A549 treated with CORT108297 at 1 μM for 4 hours (cell line): ENCODE results near the gene TGM6. TPM values are rescaled to one million over a fixed set of nuclear protein-coding genes. Genes with fewer than 3 reads are reported as not detected.

Experiments used
- total RNA-seq: library from RNA; stranded (reverse); fragments of 200-300 nt; extraction: Qiagen RNA extraction; gene quantifications from 5 replicates; pipeline ENCODE4 v1.2.3, GENCODE V29; 2022

Gene TGM6
- not detected in 5 replicates for total RNA-seq

DNA sequence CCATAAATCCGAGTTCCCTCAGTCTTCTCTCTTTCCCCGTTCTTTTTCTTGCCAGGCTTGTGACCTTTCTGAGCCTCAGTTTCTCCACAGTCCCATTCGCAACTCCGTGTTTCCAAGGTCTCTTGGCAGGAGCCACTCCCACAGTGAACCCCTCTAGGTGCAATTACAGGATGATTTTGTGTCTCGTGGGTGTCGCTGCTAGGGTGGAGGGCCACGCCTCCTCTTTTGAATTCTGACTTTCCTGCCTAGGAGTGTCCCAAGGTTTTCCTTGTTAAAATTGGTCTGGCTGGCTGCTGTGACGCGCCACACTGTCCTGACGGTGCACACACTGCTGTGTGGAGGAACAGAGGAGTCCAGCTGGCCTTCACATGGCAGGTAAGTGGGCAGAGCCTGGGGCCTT lies at the start of gene TGM6:
TSS of gene TGM6 (plus strand) at position 301 of the 400 bp plus-strand sequence. CDS start at position 369, 68 bp downstream.

DNA sequence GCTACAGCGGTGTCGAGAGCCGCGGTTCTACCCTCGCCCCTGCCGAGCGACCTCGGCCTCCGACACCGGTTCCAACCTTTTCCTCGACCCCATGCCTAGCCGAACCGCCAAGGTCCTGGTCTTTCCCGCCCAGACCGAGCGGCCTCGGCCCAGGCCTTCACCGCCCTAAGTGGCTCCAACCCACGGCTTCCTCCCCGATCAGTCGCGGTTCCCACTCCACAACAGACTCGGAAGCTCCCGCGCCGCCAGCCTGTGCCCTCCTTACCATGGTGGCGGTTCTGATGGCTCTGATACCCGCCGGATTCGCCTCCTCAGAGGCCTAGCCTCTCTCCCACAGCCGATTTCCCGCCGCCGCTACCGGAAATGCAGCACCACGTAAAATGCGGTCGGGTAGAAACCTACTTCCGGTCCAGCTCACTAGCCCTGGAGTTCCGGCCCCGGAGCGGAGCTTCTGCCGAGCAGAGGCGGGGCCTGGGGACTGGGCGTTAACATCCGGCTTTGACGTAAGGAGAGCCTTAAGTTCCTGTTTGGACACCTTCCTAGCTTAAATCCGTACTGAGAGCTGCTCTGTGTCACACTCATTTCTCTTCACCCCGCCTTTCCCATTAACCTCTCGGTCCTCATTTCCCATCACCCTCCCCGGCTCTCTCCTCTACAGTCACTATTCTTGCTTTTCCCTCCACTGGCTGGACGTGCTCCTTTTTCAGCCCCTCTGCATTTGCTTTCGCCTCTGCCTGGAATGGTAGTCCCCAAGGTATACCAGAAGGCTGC lies 89.9 kb downstream of the TGM6 start, which contains the start of gene SNRPB:
TSS of gene SNRPB (minus strand) at position 367 of the 771 bp plus-strand sequence. CDS start at position 268, 99 bp downstream.

Other genes with a start within 250 kb of the TGM6 start
- 0.03 TPM in 3 of 5 replicates, not detected in the others for gene TGM3, start 84.9 kb upstream of the TGM6 start, total RNA-seq
- gene SNRPB, start 89.9 kb downstream of the TGM6 start, total RNA-seq = 858 to 1,120 TPM (median 1,025 TPM) in 5 replicates
- gene ZNF343, start 128.0 kb downstream of the TGM6 start, total RNA-seq = 11.8 to 16.5 TPM (median 13.0 TPM) in 5 replicates
- gene TMC2, start 155.7 kb downstream of the TGM6 start, total RNA-seq = not detected in 5 replicates